ENCODE measurements around the gene HSPG2. TPM values are rescaled to one million over a fixed set of nuclear protein-coding genes. Genes with fewer than 3 reads are reported as not detected.

HSPG2 gene
- total and polyA plus RNA-seq, 2 of the 8 experiments (the other 6 are each of a cell fraction or from before 2014, with no cell fraction given): 17.8 to 111 TPM

- Histone ChIP-seq H3K56ac (replicated peaks; ENCODE audit: insufficient read length, low read depth, low read length) (peak overlapping the region; percentile 5), H3K23ac (ENCODE audit: insufficient read length) (no peak overlapping the region), H3K14ac (ENCODE audit: insufficient read length) (no peak overlapping the region), H2BK12ac (ENCODE audit: low read depth, low read length) (peak overlapping the region; percentile 45; the same call in 1 of the 2 replicates), H4K5ac (ENCODE audit: insufficient read length, low read depth, low read length) (peak overlapping the region; percentile 49), H2BK5ac (ENCODE audit: low read depth, low read length) (peak overlapping the region; percentile 94), H3K4me3 (ENCODE audit: extremely low read depth in 1 of 4, insufficient read depth in 2 of 4, low read depth in 3 of 4, low read length in 4 of 4) (peak overlapping the region; percentile 78 to 84 (median 80)), H3K36me3 (ENCODE audit: control insufficient read depth in 2 of 4, insufficient read depth in 4 of 4, low read length in 3 of 4) (no peaks in the 10 kb centered on the region), H3K27ac (ENCODE audit: low read depth, low read length) (peak overlapping the region; percentile 67), H3K18ac (ENCODE audit: extremely low read depth, low read length) (peak overlapping the region; percentile 92), H2BK120ac (replicated peaks; ENCODE audit: low read depth, low read length) (no peak overlapping the region), H4K8ac (ENCODE audit: extremely low read depth, insufficient read depth, low read length) (peak overlapping the region; percentile 81), H3K4ac (replicated peaks; ENCODE audit: insufficient read length, low read depth, low read length) (peak overlapping the region; percentile 71), H4K20me1 (replicated peaks in 1 of 2; ENCODE audit: control insufficient read depth in 1 of 2, insufficient read depth in 2 of 2, low read length in 2 of 2) (peaks cover 0 to 3% of the 10 kb centered on the region in 2 experiments), H2AFZ (ENCODE audit: low read length) (no peak overlapping the region), H3K79me1 (ENCODE audit: low read depth, low read length) (no peaks in the 10 kb centered on the region; the same call in 1 of the 2 replicates), H3K4me2 (ENCODE audit: insufficient read depth in 1 of 2, low read depth in 2 of 2, low read length in 2 of 2) (peak overlapping the region; percentile 58 to 78), H3K4me1 (replicated peaks in 1 of 4; ENCODE audit: control insufficient read depth in 3 of 4, insufficient read depth in 4 of 4, low read length in 3 of 4) (peaks cover 0 to 4% (median 1%) of the 10 kb centered on the region in 4 experiments; a peak in 3 of 7 replicates), H3K79me2 (ENCODE audit: control insufficient read depth in 1 of 2, insufficient read depth in 2 of 2, low read length in 2 of 2) (peaks cover 38 to 52% of the 10 kb centered on the region in 2 experiments), H2BK15ac (ENCODE audit: low read length) (peak overlapping the region; percentile 72; the same call in 1 of the 2 replicates), H4K91ac (replicated peaks; ENCODE audit: insufficient read length, low read length) (peak overlapping the region; percentile 76), H2BK20ac (ENCODE audit: low read length) (no peak overlapping the region), H3K23me2 (ENCODE audit: low read depth, low read length) (peaks cover 6% of the 10 kb centered on the region), H3K9ac (replicated peaks in 1 of 4; ENCODE audit: extremely low read depth in 1 of 4, low read depth in 3 of 4, low read length in 3 of 4) (peak overlapping the region; percentile 90 to 97 (median 93)), H3K27me3 (replicated peaks in 1 of 4; ENCODE audit: control insufficient read depth in 3 of 4, extremely low read depth in 1 of 4, insufficient read depth in 3 of 4, low read length in 3 of 4) (no peaks in the 10 kb centered on the region), H3K9me3 (ENCODE audit: insufficient read depth in 2 of 2, low read depth in 1 of 2, low read length in 1 of 2) (no peaks in the 10 kb centered on the region), H2AK5ac (ENCODE audit: low read depth, low read length) (no peak overlapping the region)
- DNase-seq (ENCODE audit: low read depth in 1 of 2, low spot score in 2 of 2) (no peak), FAIRE-seq (no peak)
- POLR2A ChIA-PET (ENCODE audit: partially characterized antibody): interaction anchor here (0.6 to 3.9 kb wide), 24 partner anchors 8 to 528 kb away, joined by 3 to 26 read pairs (median 4); no protein-coding TSS in a partner anchor
- 2% methylated on average over 37 of the region's 37 CpGs; no CpG with 5 or more reads in 1 of the 2 experiments for WGBS, 2 experiments (ENCODE audit: extremely low coverage in 1 of 2, insufficient coverage in 1 of 2, insufficient read length in 1 of 2, insufficient replicate concordance in 2 of 2, low coverage in 1 of 2, low lambda C conversion rate in 2 of 2, missing lambda C conversion rate in 1 of 2)
- CTCF ChIA-PET (ENCODE audit: partially characterized antibody): interaction anchor here (0.7 to 1.7 kb wide), 11 partner anchors 15 to 362 kb away, joined by 3 to 6 read pairs (median 3); no protein-coding TSS in a partner anchor
- TF ChIP-seq CBX8 (IDR thresholded peaks at IDR 0.05; ENCODE audit: borderline replicate concordance, low read depth, low read length): no peak
- no peak for TF ChIP-seq RNF2 (IDR thresholded peaks at IDR 0.05; ENCODE audit: borderline replicate concordance, low read depth, low read length, missing control alignments, poor library complexity, severe bottlenecking)
These were observed 154.7 kb downstream of the HSPG2 start for GRCh38 chr1:21782349-21782867.
